GM12875 (cell line): ENCODE data around the gene CALR.
"Not testable (repeated sequence)": the region's sequence is repeated elsewhere in the genome, so short reads cannot be mapped to it uniquely, and the experiment has no call there.

Source experiments
- H3K4me3 ChIP-seq: one replicate; pipeline ENCODE4 v1.5.1; 2011; ENCODE audit warnings: low read depth, low read length, control low read depth
- CTCF ChIP-seq: IDR thresholded peaks from 2 replicates; pipeline ENCODE4 v1.5.1; 2011; ENCODE audit warnings: low read depth, mild to moderate bottlenecking, control low read depth, inconsistent platforms, low read length, moderate library complexity, borderline replicate concordance; ENCODE audit not compliant: insufficient read depth

The CALR gene

DNA sequence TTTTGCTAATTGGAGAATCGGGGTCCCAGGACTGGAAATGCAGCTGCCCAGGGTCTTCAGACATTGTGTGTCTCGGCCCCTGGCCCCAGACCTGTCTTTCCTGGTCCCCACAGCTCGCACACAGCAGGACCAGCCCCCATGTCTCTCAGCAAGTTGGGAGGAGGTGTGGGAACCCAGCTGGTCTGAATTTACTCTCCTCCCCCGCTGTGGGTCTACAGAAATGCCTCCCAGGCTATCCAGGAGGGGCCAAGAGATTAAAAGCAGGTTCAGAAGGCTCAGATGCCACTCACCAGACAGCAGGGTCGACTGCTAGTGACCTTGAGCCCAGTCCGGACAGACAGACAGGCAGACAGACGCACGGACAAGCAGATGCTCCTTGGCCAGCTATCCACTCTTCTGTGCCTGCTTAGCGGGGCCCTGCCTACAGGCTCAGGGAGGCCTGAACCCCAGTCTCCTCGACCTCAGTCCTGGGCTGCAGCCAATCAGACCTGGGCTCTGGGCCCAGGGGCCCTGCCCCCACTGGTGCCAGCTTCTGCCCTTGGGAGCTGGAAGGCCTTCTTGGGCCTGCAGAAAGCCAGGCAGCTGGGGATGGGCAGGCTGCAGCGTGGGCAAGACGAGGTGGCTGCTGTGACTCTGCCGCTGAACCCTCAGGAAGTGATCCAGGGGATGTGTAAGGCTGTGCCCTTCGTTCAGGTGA, 31.0 kb downstream of the CALR start, which contains the start of gene DAND5:
Gene DAND5 (plus strand): TSS at position 285 of the 697 bp plus-strand sequence. CDS start 85 bp downstream, at position 370.
- H3K4me3 ChIP-seq, result no peak within 1 kb of the TSS
- no peak for TF ChIP-seq CTCF

GRCh38 chr19:12970070-12970820, 31.8 kb downstream of the CALR start:
- no peak for TF ChIP-seq CTCF
- no peak overlapping the region for H3K4me3 ChIP-seq

DNA sequence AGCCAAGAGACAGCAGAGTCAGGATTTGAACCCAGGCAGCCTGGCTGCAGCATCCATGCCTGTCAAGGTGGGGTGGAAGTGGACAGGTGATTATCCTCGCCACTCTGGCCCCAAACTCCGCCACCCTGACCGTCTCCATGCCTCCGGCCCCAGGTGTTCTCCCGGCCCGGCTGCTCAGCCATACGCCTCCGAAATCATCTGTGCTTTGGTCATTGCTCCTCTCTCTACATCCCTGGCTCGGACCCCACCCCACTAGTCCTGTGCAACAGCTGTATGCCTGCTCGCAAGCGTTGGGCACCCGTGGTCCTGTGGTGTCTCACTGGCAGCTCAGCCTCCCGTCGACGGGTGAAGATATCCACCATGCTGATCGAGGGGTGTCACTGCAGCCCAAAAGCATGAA, 34.8 kb downstream of the CALR start:
- H3K4me3 ChIP-seq, result no peak overlapping the region
- no peak for TF ChIP-seq CTCF

DNA sequence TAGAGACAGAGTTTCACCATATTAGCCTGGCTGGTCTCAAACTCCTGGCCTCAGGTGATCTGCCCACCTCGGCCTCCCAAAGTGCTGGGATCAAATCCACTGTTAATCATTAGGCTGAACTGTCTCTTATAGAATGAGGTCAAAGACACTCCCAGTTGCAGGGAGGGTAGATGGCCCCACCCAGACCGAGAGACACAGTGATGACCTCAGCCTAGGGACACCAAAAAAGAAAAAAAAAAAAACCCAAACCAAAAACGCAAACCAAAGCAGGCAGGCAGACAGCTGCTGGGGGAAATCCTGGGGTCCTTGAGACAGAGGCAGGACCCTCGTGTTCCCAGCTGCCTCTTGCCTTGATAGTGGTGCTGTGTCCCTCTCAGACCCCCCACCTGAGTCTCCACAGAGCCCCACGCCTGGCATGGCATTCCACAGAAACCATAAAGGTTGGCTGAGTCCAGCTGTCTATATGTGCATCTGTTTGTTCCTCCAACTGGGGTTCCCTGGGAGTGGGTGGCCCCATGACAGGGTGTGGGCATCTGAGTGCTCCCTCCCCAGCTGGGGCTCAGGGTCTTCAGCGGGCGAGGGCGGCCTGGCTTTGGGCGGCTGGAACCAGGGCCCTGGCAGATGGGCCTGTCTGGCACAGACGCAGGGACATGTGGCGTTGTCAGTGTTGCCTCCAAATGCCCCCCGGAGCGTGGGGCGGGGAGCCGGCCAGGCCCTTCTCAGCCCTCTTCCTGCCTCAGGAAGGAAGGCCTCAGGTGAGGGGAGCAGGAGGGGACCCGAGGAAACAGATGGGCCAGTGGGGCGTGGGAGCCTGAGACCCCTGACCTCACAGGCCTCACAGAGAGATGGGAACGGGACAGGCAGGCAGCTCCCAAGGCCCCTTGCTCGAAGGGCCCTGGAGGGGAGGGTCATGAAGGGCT, 36.2 kb downstream of the CALR start:
- no peak overlapping the region for H3K4me3 ChIP-seq
- no peak for TF ChIP-seq CTCF

GRCh38 chr19:12975221-12975741, 36.9 kb downstream of the CALR start:
- H3K4me3 ChIP-seq, result no peak overlapping the region
- no peak for TF ChIP-seq CTCF

GRCh38 chr19:12976109-12976508, 37.7 kb downstream of the CALR start:
- not testable (repeated sequence) for H3K4me3 ChIP-seq

GRCh38 chr19:12979974-12980373, 41.6 kb downstream of the CALR start:
- no peak overlapping the region for H3K4me3 ChIP-seq
- TF ChIP-seq CTCF, result no peak
